HepG2 (cell line): ENCODE results near the gene NDRG3. TPM values are rescaled to one million over a fixed set of nuclear protein-coding genes. Genes with fewer than 3 reads are reported as not detected.

Source experiments
- ETV6 ChIP-seq: sonication (generic); formaldehyde crosslinking; conservative IDR thresholded peaks from 2 replicates; pipeline ENCODE4 v1.4.0; 2020; ENCODE audit warnings: missing genetic modification reagents
- HOXA5 ChIP-seq: sonication (generic); formaldehyde crosslinking; IDR thresholded peaks from 2 replicates; pipeline ENCODE4 v1.4.0; 2020; ENCODE audit warnings: missing genetic modification reagents
- JUNB ChIP-seq: sonication (generic); formaldehyde crosslinking; IDR thresholded peaks from 2 replicates; pipeline ENCODE4 v1.8.0; 2022; ENCODE audit warnings: missing genetic modification reagents, mild to moderate bottlenecking, borderline replicate concordance
- KMT2A ChIP-seq: sonication (generic); formaldehyde crosslinking; IDR thresholded peaks from 2 replicates; pipeline ENCODE4 v1.4.0; 2020; ENCODE audit warnings: missing genetic modification reagents
- MATR3 ChIP-seq: sonication (generic); formaldehyde crosslinking; IDR thresholded peaks from 2 replicates; pipeline ENCODE4 v1.4.0; 2020; ENCODE audit warnings: missing genetic modification reagents
- RNF2 ChIP-seq: fragments of 450-650 bp; conservative IDR thresholded peaks from 2 replicates; pipeline ENCODE4 v1.6.1; 2016; ENCODE audit warnings: low read depth
- SIX1 ChIP-seq: sonication (generic); formaldehyde crosslinking; IDR thresholded peaks from 2 replicates; pipeline ENCODE4 v1.4.0; 2020; ENCODE audit warnings: missing genetic modification reagents, borderline replicate concordance
- TMF1 ChIP-seq: sonication (generic); formaldehyde crosslinking; IDR thresholded peaks from 2 replicates; pipeline ENCODE4 v1.8.1; 2022; ENCODE audit warnings: low read depth, missing genetic modification reagents
- XRCC5 ChIP-seq: fragments of 200-400 bp; formaldehyde crosslinking; optimal IDR thresholded peaks from 2 replicates; pipeline ENCODE3; 2017; ENCODE audit warnings: mild to moderate bottlenecking, low read length
- ZFY ChIP-seq: sonication (generic); formaldehyde crosslinking; IDR thresholded peaks from 2 replicates; pipeline ENCODE4 v1.4.0; 2020; ENCODE audit warnings: missing genetic modification reagents
- polyA plus RNA-seq, 8 experiments: library from polyadenylated mRNA; depleted of rRNA in 3 of 8; stranded (reverse) in 7 of 8; unstranded in 1 of 8; fragments of >200 nt; fragmentation: Illumina TruSeq in 4 of 8; extraction: Trizol in 4 of 8; gene quantifications; 2 replicates each; pipeline versions ENCODE4 v1.2.1 to v1.2.3, GENCODE V29; 2011 to 2016; ENCODE audit warnings: low read depth in 4 of 8, missing spikeins in 1 of 8, mixed read lengths in 1 of 8; ENCODE audit not compliant: insufficient read depth in 1 of 8
- total RNA-seq, 5 experiments: library from RNA; depleted of rRNA; stranded (reverse); fragments of >200 nt; fragmentation: Illumina TruSeq; extraction: Trizol; gene quantifications; 2 replicates each; pipeline ENCODE4 v1.2.3, GENCODE V29; 2016; ENCODE audit warnings: low read depth in 1 of 5
- TF ChIP-seq, protein P1 (sequence below): IDR thresholded peaks from 2 replicates; pipeline ENCODE4 v1.6.1; 2016
- TF ChIP-seq, protein P2 (sequence below): sonication (generic); formaldehyde crosslinking; IDR thresholded peaks from 2 replicates; pipeline ENCODE4 v1.4.0; 2020; ENCODE audit warnings: mild to moderate bottlenecking, missing genetic modification reagents
- TF ChIP-seq, protein P3 (sequence below): sonication (generic); formaldehyde crosslinking; IDR thresholded peaks from 2 replicates; pipeline ENCODE4 v1.8.0; 2022; ENCODE audit warnings: missing genetic modification reagents, low read depth, mild to moderate bottlenecking, borderline replicate concordance
- TF ChIP-seq, protein P4 (sequence below): sonication (generic); formaldehyde crosslinking; IDR thresholded peaks from 2 replicates; pipeline ENCODE4 v1.9.0; 2021; ENCODE audit warnings: mild to moderate bottlenecking, missing genetic modification reagents
- TF ChIP-seq, protein P5 (sequence below): sonication (generic); formaldehyde crosslinking; IDR thresholded peaks from 2 replicates; pipeline ENCODE4 v1.4.0; 2020; ENCODE audit warnings: missing genetic modification reagents
- TF ChIP-seq, protein P6 (sequence below): sonication (generic); formaldehyde crosslinking; IDR thresholded peaks from 2 replicates; pipeline ENCODE4 v1.4.0; 2020; ENCODE audit warnings: mild to moderate bottlenecking, missing genetic modification reagents

NDRG3 gene
- total and polyA plus RNA-seq, 2 of the 13 experiments (the other 11 are each of a cell fraction or from before 2014, with no cell fraction given): 36.0 to 40.5 TPM

DNA sequence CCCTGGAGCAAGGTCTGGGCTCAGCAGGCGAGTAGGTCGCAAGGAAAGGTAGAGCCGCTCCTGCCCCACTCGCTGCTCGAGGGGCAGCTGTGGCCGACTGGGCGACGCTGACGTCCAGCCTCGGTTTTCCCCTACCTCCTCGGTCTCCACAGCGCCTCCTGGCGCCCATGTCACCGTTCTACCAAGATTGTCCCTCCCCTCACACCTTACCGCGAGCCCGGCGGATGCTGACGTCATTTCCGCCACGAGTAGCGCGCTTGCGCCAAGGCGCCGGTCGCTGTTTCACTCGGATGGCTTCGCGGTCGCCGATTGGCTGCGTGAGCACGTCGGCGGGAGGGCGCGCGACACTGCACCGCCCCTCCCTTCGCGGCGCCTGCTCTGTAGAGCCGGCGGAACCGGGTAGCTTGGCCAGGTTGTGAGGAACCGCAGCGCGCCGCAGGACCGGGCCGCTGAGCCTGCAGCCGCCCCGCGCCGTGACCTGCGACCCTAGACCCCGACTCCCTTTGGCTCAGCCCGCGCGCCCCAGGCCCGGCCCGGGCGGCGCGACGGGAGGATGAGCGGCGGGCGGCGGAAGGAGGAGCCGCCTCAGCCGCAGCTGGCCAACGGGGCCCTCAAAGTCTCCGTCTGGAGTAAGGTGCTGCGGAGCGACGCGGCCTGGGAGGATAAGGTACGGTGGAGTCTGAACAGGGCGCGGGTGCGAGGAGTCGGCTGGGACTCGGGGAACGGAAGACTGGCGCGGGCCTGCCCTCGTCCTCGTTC, 140.3 kb downstream of the NDRG3 start, which contains the start of gene RAB5IF (continued):
- TF ChIP-seq, protein P1, sequence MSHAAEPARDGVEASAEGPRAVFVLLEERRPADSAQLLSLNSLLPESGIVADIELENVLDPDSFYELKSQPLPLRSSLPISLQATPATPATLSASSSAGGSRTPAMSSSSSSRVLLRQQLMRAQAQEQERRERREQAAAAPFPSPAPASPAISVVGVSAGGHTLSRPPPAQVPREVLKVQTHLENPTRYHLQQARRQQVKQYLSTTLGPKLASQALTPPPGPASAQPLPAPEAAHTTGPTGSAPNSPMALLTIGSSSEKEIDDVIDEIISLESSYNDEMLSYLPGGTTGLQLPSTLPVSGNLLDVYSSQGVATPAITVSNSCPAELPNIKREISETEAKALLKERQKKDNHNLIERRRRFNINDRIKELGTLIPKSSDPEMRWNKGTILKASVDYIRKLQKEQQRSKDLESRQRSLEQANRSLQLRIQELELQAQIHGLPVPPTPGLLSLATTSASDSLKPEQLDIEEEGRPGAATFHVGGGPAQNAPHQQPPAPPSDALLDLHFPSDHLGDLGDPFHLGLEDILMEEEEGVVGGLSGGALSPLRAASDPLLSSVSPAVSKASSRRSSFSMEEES: peak; percentile 88
- TF ChIP-seq, protein P2, sequence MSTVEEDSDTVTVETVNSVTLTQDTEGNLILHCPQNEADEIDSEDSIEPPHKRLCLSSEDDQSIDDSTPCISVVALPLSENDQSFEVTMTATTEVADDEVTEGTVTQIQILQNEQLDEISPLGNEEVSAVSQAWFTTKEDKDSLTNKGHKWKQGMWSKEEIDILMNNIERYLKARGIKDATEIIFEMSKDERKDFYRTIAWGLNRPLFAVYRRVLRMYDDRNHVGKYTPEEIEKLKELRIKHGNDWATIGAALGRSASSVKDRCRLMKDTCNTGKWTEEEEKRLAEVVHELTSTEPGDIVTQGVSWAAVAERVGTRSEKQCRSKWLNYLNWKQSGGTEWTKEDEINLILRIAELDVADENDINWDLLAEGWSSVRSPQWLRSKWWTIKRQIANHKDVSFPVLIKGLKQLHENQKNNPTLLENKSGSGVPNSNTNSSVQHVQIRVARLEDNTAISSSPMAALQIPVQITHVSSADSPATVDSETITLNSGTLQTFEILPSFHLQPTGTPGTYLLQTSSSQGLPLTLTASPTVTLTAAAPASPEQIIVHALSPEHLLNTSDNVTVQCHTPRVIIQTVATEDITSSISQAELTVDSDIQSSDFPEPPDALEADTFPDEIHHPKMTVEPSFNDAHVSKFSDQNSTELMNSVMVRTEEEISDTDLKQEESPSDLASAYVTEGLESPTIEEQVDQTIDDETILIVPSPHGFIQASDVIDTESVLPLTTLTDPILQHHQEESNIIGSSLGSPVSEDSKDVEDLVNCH: no peak
- TF ChIP-seq TMF1 (CRISPR knock-in tag) (peak; percentile 94; the same call in 1 of the 2 replicates), SIX1 (no peak; the same call in 1 of the 2 replicates), ZFY (CRISPR knock-in tag) (peak; percentile 98), HOXA5 (CRISPR knock-in tag) (peak; percentile 98), MATR3 (CRISPR knock-in tag) (0 out of 2 replicates have a peak, but pooled peaks have one; percentile 72), RNF2 (peak; percentile 87; the same call in 1 of the 2 replicates), JUNB (CRISPR knock-in tag) (no peak), XRCC5 (peak; percentile 99), ETV6 (CRISPR knock-in tag) (peak; percentile 96; the same call in 1 of the 2 replicates), KMT2A (peak; percentile 96)
- TF ChIP-seq, protein P3, sequence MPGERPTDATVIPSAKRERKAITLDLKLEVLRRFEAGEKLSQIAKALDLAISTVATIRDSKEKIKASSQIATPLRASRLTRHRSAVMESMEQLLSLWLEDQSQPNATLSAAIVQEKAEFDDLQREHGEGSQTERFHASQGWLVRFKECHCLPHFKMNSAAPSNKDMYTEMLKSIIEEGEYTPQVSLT (CRISPR knock-in tag): peak; percentile 50; the same call in 1 of the 2 replicates
- TF ChIP-seq, protein P4, sequence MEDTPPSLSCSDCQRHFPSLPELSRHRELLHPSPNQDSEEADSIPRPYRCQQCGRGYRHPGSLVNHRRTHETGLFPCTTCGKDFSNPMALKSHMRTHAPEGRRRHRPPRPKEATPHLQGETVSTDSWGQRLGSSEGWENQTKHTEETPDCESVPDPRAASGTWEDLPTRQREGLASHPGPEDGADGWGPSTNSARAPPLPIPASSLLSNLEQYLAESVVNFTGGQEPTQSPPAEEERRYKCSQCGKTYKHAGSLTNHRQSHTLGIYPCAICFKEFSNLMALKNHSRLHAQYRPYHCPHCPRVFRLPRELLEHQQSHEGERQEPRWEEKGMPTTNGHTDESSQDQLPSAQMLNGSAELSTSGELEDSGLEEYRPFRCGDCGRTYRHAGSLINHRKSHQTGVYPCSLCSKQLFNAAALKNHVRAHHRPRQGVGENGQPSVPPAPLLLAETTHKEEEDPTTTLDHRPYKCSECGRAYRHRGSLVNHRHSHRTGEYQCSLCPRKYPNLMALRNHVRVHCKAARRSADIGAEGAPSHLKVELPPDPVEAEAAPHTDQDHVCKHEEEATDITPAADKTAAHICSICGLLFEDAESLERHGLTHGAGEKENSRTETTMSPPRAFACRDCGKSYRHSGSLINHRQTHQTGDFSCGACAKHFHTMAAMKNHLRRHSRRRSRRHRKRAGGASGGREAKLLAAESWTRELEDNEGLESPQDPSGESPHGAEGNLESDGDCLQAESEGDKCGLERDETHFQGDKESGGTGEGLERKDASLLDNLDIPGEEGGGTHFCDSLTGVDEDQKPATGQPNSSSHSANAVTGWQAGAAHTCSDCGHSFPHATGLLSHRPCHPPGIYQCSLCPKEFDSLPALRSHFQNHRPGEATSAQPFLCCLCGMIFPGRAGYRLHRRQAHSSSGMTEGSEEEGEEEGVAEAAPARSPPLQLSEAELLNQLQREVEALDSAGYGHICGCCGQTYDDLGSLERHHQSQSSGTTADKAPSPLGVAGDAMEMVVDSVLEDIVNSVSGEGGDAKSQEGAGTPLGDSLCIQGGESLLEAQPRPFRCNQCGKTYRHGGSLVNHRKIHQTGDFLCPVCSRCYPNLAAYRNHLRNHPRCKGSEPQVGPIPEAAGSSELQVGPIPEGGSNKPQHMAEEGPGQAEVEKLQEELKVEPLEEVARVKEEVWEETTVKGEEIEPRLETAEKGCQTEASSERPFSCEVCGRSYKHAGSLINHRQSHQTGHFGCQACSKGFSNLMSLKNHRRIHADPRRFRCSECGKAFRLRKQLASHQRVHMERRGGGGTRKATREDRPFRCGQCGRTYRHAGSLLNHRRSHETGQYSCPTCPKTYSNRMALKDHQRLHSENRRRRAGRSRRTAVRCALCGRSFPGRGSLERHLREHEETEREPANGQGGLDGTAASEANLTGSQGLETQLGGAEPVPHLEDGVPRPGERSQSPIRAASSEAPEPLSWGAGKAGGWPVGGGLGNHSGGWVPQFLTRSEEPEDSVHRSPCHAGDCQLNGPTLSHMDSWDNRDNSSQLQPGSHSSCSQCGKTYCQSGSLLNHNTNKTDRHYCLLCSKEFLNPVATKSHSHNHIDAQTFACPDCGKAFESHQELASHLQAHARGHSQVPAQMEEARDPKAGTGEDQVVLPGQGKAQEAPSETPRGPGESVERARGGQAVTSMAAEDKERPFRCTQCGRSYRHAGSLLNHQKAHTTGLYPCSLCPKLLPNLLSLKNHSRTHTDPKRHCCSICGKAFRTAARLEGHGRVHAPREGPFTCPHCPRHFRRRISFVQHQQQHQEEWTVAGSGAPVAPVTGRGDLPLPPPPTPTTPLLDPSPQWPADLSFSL (CRISPR knock-in tag): no peak
- TF ChIP-seq, protein P5, sequence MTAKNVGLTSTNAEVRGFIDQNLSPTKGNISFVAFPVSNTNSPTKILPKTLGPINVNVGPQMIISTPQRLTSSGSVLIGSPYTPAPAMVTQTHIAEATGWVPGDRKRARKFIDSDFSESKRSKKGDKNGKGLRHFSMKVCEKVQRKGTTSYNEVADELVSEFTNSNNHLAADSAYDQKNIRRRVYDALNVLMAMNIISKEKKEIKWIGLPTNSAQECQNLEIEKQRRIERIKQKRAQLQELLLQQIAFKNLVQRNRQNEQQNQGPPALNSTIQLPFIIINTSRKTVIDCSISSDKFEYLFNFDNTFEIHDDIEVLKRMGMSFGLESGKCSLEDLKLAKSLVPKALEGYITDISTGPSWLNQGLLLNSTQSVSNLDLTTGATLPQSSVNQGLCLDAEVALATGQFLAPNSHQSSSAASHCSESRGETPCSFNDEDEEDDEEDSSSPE (CRISPR knock-in tag): peak; percentile 98
- TF ChIP-seq, protein P6, sequence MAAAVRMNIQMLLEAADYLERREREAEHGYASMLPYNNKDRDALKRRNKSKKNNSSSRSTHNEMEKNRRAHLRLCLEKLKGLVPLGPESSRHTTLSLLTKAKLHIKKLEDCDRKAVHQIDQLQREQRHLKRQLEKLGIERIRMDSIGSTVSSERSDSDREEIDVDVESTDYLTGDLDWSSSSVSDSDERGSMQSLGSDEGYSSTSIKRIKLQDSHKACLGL (CRISPR knock-in tag): peak; percentile 83
